WTC11 (cell line): ENCODE measurements around the gene OVOL1. TPM values are rescaled to one million over a fixed set of nuclear protein-coding genes. Genes with fewer than 3 reads are reported as not detected.

ENCODE experiments used
- ATAC-seq: fragments of 200-7000 bp; cut with Tn5 transposase; 2 replicates; pipeline ENCODE4 v1.10.0; 2021; ENCODE audit warnings: mild to moderate bottlenecking, moderate library complexity
- CTCF ChIA-PET: fragments of 300-600 bp; sonication (Branson Sonifier 250); formaldehyde crosslinking; loops from one replicate; lab custom pipeline; 2021; ENCODE audit warnings: antibody characterized with exemption; lab: Charles Lee
- POLR2A ChIA-PET: fragments of 350-600 bp; sonication (Branson Sonifier 250); formaldehyde crosslinking; loops from one replicate; lab custom pipeline; 2021; ENCODE audit warnings: antibody characterized with exemption; lab: Charles Lee
- DNase-seq: peaks from one replicate; pipeline ENCODE4 v3.0.0; 2021; ENCODE audit warnings: low spot score
- H3K27ac Mint-ChIP-seq: 2 replicates; pipeline ENCODE4 v1.8.0; 2021; ENCODE audit warnings: mixed read lengths
- H3K27me3 Mint-ChIP-seq: 2 replicates; pipeline ENCODE4 v1.8.0; 2021; ENCODE audit warnings: low read depth, mild to moderate bottlenecking, moderate library complexity, mixed read lengths
- H3K36me3 Mint-ChIP-seq: 2 replicates; pipeline ENCODE4 v1.8.0; 2021; ENCODE audit warnings: mixed read lengths
- H3K4me1 Mint-ChIP-seq: 2 replicates; pipeline ENCODE4 v1.8.0; 2022; ENCODE audit warnings: mixed read lengths
- H3K4me3 Mint-ChIP-seq: 2 replicates; pipeline ENCODE4 v1.8.0; 2021; ENCODE audit warnings: mild to moderate bottlenecking, moderate library complexity, mixed read lengths
- H3K9me3 Mint-ChIP-seq: 2 replicates; pipeline ENCODE4 v1.8.0; 2021; ENCODE audit warnings: mixed read lengths
- ARID4B ChIP-seq: sonication (generic); formaldehyde crosslinking; IDR thresholded peaks from 2 replicates; pipeline ENCODE4 v1.8.0; 2023; ENCODE audit warnings: missing genetic modification reagents, mild to moderate bottlenecking, borderline replicate concordance
- CBFB ChIP-seq: sonication (generic); formaldehyde crosslinking; IDR thresholded peaks from 2 replicates; pipeline ENCODE4 v1.8.1; 2022; ENCODE audit warnings: mild to moderate bottlenecking, low read depth, missing genetic modification reagents
- FOXK1 ChIP-seq: sonication (generic); formaldehyde crosslinking; IDR thresholded peaks from 2 replicates; pipeline ENCODE4 v1.8.0; 2022; ENCODE audit warnings: mild to moderate bottlenecking, moderate library complexity, missing genetic modification reagents
- GABPB1 ChIP-seq: sonication (generic); formaldehyde crosslinking; IDR thresholded peaks from 2 replicates; pipeline ENCODE4 v1.8.1; 2023; ENCODE audit warnings: mild to moderate bottlenecking, missing genetic modification reagents
- GRHL2 ChIP-seq: fragments of 250-450 bp; sonication (Bioruptor Pico); IDR thresholded peaks from 2 replicates; pipeline ENCODE4 v1.8.0; 2022; ENCODE audit warnings: mild to moderate bottlenecking, moderate library complexity; ENCODE audit not compliant: insufficient replicate concordance, severe bottlenecking
- GTF2I ChIP-seq: fragments of 250-450 bp; sonication (Bioruptor Pico); conservative IDR thresholded peaks from 2 replicates; pipeline ENCODE4 v1.4.0; 2021; ENCODE audit warnings: mild to moderate bottlenecking
- HMGA2 ChIP-seq: fragments of 250-450 bp; sonication (Bioruptor Pico); IDR thresholded peaks from 2 replicates; pipeline ENCODE4 v1.4.0; 2021; ENCODE audit warnings: mild to moderate bottlenecking, moderate library complexity
- JUN ChIP-seq: sonication (generic); formaldehyde crosslinking; IDR thresholded peaks from 2 replicates; pipeline ENCODE4 v1.8.0; 2023; ENCODE audit warnings: mild to moderate bottlenecking, missing genetic modification reagents
- KAT7 ChIP-seq: sonication (generic); formaldehyde crosslinking; IDR thresholded peaks from 2 replicates; pipeline ENCODE4 v1.8.1; 2023; ENCODE audit warnings: missing genetic modification reagents, mild to moderate bottlenecking, borderline replicate concordance
- NR1H2 ChIP-seq: sonication (generic); formaldehyde crosslinking; IDR thresholded peaks from 2 replicates; pipeline ENCODE4 v1.9.0; 2021; ENCODE audit warnings: mild to moderate bottlenecking, moderate library complexity, missing genetic modification reagents
- OVOL2 ChIP-seq: fragments of 250-450 bp; sonication (Bioruptor Pico); IDR thresholded peaks from 2 replicates; pipeline ENCODE4 v1.9.0; 2021; ENCODE audit warnings: mild to moderate bottlenecking, borderline replicate concordance
- PRRX2 ChIP-seq: fragments of 250-450 bp; sonication (Bioruptor Pico); IDR thresholded peaks from 2 replicates; pipeline ENCODE4 v1.8.0; 2021; ENCODE audit warnings: mild to moderate bottlenecking
- SOX15 ChIP-seq: fragments of 250-450 bp; sonication (Bioruptor Pico); IDR thresholded peaks from 2 replicates; pipeline ENCODE4 v1.9.0; 2021; ENCODE audit warnings: mild to moderate bottlenecking
- ZBTB43 ChIP-seq: sonication (generic); formaldehyde crosslinking; IDR thresholded peaks from 2 replicates; pipeline ENCODE4 v1.8.1; 2023; ENCODE audit warnings: mild to moderate bottlenecking, missing genetic modification reagents
- total RNA-seq: library from RNA; stranded (reverse); gene quantifications from 3 replicates; pipeline ENCODE4 v1.2.3, GENCODE V29; 2021
- TF ChIP-seq, protein P1 (sequence below): sonication (generic); formaldehyde crosslinking; IDR thresholded peaks from 2 replicates; pipeline ENCODE4 v1.8.1; 2023; ENCODE audit warnings: mild to moderate bottlenecking, missing genetic modification reagents, borderline replicate concordance
- TF ChIP-seq, protein P2 (sequence below): fragments of 250-450 bp; sonication (Bioruptor Pico); IDR thresholded peaks from 2 replicates; pipeline ENCODE4 v1.9.0; 2021; ENCODE audit warnings: moderate library complexity, mild to moderate bottlenecking, inconsistent platforms, borderline replicate concordance

OVOL1 gene
- total RNA-seq, 1 experiment from 2014 or later, result 6.8 TPM

GRCh38 chr11:65776196-65776595 lies 10.7 kb upstream of the OVOL1 start:
- no peak for DNase-seq
- no peaks in the 10 kb centered on the region for H3K36me3 Mint-ChIP-seq
- ChIA-PET POLR2A (interaction anchor here (0.8 kb wide), 1 partner anchor 13 kb away, joined by 3 read pairs; no protein-coding TSS in a partner anchor), CTCF (interaction anchor here (0.7 to 1.9 kb wide), 6 partner anchors 25 to 138 kb away, joined by 3 to 6 read pairs (median 3); partner anchors contain the start of genes FIBP and SIPA1)
- H3K27me3 Mint-ChIP-seq, result no peaks in the 10 kb centered on the region
- H3K9me3 Mint-ChIP-seq, result no peaks in the 10 kb centered on the region
- TF ChIP-seq GABPB1 (CRISPR knock-in tag), result peak; percentile 46; the same call in 1 of the 2 replicates
- TF ChIP-seq NR1H2 (CRISPR knock-in tag), result no peak
- TF ChIP-seq, protein P1, sequence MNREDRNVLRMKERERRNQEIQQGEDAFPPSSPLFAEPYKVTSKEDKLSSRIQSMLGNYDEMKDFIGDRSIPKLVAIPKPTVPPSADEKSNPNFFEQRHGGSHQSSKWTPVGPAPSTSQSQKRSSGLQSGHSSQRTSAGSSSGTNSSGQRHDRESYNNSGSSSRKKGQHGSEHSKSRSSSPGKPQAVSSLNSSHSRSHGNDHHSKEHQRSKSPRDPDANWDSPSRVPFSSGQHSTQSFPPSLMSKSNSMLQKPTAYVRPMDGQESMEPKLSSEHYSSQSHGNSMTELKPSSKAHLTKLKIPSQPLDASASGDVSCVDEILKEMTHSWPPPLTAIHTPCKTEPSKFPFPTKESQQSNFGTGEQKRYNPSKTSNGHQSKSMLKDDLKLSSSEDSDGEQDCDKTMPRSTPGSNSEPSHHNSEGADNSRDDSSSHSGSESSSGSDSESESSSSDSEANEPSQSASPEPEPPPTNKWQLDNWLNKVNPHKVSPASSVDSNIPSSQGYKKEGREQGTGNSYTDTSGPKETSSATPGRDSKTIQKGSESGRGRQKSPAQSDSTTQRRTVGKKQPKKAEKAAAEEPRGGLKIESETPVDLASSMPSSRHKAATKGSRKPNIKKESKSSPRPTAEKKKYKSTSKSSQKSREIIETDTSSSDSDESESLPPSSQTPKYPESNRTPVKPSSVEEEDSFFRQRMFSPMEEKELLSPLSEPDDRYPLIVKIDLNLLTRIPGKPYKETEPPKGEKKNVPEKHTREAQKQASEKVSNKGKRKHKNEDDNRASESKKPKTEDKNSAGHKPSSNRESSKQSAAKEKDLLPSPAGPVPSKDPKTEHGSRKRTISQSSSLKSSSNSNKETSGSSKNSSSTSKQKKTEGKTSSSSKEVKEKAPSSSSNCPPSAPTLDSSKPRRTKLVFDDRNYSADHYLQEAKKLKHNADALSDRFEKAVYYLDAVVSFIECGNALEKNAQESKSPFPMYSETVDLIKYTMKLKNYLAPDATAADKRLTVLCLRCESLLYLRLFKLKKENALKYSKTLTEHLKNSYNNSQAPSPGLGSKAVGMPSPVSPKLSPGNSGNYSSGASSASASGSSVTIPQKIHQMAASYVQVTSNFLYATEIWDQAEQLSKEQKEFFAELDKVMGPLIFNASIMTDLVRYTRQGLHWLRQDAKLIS (CRISPR knock-in tag), result no peak
- no peak for TF ChIP-seq ZBTB43 (CRISPR knock-in tag)
- no peaks in the 10 kb centered on the region for H3K4me1 Mint-ChIP-seq
- no peak for ATAC-seq
- no peak overlapping the region for H3K4me3 Mint-ChIP-seq
- no peak overlapping the region for H3K27ac Mint-ChIP-seq

DNA sequence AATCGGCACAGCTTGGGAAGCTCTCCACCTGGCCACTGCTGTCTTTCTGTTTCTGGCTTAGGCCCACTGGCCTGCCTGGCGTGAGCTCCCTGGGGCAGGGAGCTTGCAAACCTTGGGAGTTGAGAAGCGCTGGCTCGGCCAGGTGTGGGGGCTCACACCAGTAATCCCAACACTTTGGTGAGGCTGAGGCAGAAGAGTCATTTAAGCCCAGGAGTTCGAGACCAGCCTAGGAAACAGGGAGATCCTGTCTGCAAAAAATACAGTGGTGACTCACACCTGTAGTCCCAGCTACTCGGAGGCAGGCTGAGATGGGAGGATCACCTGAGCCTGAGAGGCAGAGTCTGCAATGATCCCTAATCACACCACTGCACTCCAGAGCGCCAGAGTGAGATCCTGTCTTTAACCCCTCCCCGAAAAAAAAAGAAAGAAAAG lies 10.1 kb upstream of the OVOL1 start:
- ChIA-PET POLR2A (no interaction called here), CTCF (interaction anchor here (0.7 to 1.1 kb wide), 5 partner anchors 25 to 108 kb away, joined by 3 read pairs; partner anchors contain the start of gene MUS81)
- Mint-ChIP-seq H3K9me3 (no peaks in the 10 kb centered on the region), H3K4me3 (no peak overlapping the region), H3K36me3 (no peaks in the 10 kb centered on the region), H3K4me1 (no peaks in the 10 kb centered on the region; the same call in 1 of the 2 replicates), H3K27ac (no peak overlapping the region), H3K27me3 (peaks cover 3% of the 10 kb centered on the region)
- DNase-seq (no peak), ATAC-seq (no peak)
- no peak for TF ChIP-seq PRRX2 (CRISPR knock-in tag)
- TF ChIP-seq, protein P1 (CRISPR knock-in tag), result no peak
- TF ChIP-seq SOX15 (CRISPR knock-in tag), result no peak
- TF ChIP-seq KAT7, result no peak
- no peak for TF ChIP-seq ARID4B (CRISPR knock-in tag)
- TF ChIP-seq GRHL2, result no peak
- no peak for TF ChIP-seq FOXK1 (CRISPR knock-in tag)
- TF ChIP-seq ZBTB43 (CRISPR knock-in tag), result no peak
- no peak for TF ChIP-seq OVOL2 (CRISPR knock-in tag)
- no peak for TF ChIP-seq GTF2I
- no peak for TF ChIP-seq HMGA2
- TF ChIP-seq CBFB (CRISPR knock-in tag), result no peak
- TF ChIP-seq JUN (CRISPR knock-in tag), result no peak
- TF ChIP-seq, protein P2, sequence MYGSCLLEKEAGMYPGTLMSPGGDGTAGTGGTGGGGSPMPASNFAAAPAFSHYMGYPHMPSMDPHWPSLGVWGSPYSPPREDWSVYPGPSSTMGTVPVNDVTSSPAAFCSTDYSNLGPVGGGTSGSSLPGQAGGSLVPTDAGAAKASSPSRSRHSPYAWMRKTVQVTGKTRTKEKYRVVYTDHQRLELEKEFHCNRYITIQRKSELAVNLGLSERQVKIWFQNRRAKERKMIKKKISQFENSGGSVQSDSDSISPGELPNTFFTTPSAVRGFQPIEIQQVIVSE (CRISPR knock-in tag), result no peak
